H54 (cell line): ENCODE data around the gene RPS8.

ENCODE experiments used
- DNase-seq: peaks from one replicate; pipeline ENCODE4 v3.0.0; 2011; ENCODE audit warnings: low spot score, mixed read lengths; ENCODE audit not compliant: insufficient read length
- FAIRE-seq: peaks from 3 replicates; lab custom pipeline; 2011; peaks lifted over from hg19 to GRCh38; lab: Jason Lieb, UNC
- POLR2A ChIP-seq: IDR thresholded peaks from 2 replicates; pipeline ENCODE4 v1.6.1; 2011; ENCODE audit warnings: low read depth, mild to moderate bottlenecking, low read length

Gene RPS8

DNA sequence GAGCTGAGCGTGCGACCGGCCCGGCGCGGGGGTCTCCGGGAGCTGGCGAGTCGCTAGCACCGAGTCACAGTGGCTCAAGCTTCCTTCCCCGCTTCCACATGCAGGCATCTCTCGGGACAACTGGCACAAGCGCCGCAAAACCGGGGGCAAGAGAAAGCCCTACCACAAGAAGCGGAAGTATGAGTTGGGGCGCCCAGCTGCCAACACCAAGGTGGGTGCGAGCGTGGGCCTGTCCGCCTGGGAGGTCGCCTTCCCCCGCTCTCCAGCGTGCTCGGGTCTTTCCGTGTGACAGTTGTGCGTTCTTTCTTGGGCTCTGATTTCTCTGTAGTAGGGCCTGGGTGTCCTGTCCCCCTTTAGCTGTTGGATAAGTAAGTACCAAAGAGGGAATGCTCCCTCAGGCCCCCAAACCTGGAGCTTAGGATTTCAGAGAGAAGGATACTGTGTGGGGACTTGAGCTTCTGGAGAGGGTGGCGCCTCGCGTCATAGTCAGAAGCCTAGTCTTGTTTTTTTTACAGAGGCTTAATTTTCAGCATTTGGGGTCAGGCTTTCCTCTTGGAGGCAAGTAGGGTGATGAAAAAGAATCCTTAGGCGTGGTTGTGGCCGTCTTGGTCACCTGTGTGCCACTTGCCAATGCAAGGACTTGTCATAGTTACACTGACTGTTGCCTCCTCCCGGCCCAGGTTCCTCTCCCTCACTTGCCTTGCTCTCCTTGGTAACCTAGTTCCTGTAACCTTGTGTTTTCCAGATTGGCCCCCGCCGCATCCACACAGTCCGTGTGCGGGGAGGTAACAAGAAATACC lies 790 bp downstream of the RPS8 start:
- TF ChIP-seq POLR2A, result no peak
- FAIRE-seq (no peak), DNase-seq (no peak)

DNA sequence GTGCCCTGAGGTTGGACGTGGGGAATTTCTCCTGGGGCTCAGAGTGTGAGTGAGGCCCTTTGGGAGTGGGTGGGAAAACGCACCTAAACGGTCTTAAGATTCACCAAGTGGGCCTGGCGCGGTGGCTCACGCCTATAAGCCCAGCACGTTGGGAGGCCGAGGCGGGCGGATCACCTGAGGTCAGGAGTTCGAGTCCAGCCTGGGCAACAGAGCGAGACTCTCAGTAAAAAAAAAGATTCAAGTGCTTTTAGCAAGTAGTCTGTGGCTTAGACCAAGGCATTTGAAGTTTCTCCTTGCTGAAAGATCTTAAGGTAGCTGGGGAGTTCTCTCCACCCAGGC lies 1.4 kb downstream of the RPS8 start:
- no peak for TF ChIP-seq POLR2A
- DNase-seq (no peak), FAIRE-seq (no peak)

DNA sequence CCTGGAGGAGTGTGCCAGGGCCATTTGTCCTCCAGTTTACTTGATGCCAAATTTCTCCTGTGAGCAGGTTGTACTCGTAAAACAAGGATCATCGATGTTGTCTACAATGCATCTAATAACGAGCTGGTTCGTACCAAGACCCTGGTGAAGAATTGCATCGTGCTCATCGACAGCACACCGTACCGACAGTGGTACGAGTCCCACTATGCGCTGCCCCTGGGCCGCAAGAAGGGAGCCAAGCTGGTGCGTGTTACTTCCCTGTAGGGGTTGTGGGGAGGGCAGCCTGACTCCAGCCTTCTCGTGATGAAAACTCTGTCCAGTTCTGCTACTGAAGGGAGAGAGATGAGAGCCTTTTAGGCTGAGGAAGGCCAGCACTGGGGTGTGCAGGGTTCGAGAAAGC lies 2.2 kb downstream of the RPS8 start:
- TF ChIP-seq POLR2A, result no peak
- DNase-seq, result no peak
- no peak for FAIRE-seq

DNA sequence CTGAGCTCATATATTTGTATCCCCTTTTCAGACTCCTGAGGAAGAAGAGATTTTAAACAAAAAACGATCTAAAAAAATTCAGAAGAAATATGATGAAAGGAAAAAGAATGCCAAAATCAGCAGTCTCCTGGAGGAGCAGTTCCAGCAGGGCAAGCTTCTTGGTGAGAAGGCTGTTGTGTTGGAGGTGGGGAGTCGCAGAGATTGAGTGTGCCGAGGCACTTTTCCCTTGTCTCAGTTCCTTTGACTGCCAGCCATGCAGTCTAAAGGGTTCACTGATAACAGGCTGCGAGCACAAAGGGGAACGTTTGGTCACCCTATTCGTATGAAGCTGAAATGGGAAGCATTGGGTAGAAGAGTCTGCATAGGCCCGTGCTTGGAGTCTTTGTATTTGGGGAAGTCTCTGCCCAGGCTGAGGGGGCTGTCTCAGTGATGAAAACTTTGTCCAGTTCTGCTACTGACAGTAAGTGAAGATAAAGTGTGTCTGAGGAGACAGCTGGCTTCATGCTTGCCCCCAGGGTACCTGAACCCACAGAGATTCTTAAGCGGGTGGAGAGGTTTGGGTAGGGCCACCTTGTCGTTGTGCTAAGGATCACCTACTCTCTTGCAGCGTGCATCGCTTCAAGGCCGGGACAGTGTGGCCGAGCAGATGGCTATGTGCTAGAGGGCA lies 2.8 kb downstream of the RPS8 start:
- no peak for FAIRE-seq
- DNase-seq, result no peak

DNA sequence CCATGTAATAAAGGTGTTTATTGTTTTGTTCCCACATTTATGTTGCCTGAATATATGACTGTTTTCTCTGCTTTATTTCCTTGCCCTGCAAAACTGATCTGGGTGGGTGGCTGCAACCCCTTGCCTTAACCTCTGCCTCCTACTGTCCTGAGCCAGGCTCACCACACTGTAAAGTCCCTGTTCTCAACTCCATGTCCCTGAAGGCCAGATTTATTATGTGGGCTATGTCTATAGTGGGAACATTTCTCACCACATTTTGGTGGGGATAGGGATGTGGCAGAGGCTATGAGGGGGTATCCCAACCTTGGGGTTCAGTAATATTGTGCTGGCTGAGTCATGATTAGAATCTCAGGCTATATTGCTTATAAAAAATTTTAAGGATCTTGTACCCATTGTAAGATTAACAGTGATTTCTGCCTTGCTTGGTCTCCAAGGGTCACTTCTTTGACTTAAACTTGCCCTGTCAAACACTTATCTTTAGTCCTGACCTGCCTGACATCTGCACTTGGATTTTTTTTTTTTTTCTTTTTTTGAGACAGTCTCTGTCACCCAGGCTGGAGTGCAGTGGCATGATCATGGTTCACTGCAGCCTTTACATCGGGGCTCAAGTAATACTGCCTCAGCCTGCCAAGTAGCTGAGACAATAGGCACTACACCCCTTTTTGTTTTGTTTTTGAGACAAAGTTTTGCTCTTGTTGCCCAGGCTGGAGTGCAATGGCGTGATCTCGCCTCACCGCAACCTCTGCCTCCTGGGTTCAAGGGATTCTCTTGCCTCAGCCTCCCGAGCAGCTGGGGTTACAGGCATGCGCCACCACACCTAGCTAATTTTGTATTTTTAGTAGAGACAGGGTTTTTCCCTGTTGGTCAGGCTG lies 3.6 kb downstream of the RPS8 start:
- FAIRE-seq, result no peak
- no peak for DNase-seq
- no peak for TF ChIP-seq POLR2A

More for the DNA sequence above, 2.8 kb downstream of the RPS8 start:
- no peak for TF ChIP-seq POLR2A

DNA sequence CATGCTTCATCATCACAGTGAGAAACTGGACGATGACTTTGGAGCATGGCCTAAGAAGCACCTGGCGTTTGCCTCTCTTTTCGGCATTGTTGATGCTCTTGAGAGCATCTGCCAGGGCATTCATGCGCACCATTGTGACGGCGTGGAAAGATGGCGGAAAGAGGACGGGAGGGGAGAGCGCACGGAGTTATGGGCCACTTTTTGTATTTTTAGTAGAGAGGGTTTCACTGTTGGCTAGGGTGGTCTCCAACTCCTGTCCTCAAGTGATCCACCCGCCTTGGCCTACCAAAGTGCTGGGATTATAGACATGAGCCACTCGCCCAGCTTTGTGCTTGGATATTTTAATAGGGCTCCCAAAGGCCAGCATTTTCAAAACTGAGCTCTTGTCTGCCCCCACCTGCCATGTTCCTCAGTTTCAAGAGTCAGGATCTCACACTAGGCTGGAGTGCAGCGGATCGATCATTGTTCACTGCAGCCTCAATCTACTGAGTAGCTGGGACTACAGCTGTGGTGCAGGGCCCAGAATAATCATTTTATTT lies 5.3 kb downstream of the RPS8 start:
- TF ChIP-seq POLR2A, result no peak
- DNase-seq, result no peak
- no peak for FAIRE-seq

DNA sequence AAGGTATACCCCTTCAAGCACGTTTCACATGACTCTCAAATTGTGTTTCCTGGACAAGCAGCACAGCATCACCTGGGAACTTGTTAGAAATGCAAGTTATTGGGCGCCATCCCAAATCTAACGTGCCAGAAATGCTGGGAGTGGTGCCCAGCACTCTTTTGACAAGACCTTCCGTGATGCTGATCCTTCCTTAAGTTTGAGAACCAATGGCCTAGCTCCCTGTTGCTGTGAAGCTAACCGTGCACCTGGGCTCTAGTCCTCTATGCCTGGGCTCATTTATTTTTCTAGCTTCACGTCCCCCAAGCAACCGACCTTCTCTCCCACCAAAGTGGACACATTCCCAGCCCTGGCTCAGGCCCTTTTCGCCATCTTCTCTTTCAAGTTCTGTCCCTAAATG lies 8.4 kb downstream of the RPS8 start:
- FAIRE-seq, result no peak
- TF ChIP-seq POLR2A, result no peak
- no peak for DNase-seq

DNA sequence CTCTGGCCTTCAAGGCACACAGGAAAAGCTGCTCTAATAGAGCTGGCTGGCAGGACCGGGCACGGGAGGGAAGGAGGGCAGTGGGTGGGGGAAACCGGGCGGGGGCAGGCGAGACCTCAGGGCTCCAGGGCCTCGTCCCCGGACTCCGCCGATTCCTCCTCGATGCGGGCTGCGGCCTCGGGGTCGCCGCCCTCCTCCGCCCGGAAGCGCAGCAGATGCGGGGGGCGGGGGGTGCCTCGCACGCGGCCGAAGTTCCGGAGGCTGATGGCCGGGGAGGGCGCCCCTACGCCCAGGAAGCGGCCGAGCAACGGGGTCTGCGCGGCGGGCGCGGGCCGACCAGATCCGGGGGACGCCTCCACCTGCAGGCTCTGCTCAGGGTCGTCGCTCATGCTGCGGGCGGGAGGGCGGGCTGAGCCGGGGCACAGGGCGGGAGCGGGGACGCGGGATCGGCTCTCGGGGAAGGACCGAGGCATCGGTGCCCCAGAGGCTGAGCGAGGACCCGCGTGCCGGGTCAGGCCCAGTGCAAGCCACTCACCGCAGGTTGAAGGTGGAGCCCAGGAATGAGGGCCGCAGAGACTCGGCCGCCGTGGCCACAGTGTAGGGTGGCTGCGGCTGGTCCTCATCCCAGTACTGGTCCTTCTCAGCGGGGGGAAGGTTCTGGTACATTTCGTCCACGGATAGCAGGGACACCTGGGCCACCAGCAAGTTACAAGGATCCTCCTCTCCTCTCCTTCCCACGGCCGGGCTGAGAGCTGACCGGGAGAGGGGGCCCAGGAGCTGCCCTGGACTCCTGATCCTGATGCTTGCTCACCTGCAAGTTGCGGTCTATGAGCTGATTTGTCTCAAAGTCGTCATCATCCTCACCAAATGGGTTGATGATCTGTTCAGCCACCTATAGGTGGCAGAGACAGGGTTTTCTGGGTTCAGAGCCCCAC lies 9.0 kb downstream of the RPS8 start:
- no peak for FAIRE-seq
- no peak for DNase-seq
- no peak for TF ChIP-seq POLR2A

DNA sequence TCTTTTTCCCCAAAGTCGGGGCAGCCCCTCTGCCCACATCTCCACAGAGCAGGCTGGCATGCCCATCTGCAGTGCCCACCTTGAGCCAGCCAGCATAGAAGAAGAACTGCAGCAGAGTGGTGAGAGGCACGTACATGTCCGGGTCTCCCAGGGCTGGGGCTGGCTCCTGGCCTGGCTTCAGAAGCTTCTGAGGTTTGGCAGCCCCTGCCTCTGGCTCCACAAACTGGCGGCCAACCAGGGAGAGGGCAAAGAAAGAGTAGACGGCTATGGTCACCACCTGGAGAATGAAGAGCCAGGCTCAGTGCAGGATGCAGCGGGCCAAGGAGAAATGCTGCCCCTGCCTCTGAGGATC lies 9.7 kb downstream of the RPS8 start:
- DNase-seq, result no peak
- no peak for FAIRE-seq
- TF ChIP-seq POLR2A, result no peak

DNA sequence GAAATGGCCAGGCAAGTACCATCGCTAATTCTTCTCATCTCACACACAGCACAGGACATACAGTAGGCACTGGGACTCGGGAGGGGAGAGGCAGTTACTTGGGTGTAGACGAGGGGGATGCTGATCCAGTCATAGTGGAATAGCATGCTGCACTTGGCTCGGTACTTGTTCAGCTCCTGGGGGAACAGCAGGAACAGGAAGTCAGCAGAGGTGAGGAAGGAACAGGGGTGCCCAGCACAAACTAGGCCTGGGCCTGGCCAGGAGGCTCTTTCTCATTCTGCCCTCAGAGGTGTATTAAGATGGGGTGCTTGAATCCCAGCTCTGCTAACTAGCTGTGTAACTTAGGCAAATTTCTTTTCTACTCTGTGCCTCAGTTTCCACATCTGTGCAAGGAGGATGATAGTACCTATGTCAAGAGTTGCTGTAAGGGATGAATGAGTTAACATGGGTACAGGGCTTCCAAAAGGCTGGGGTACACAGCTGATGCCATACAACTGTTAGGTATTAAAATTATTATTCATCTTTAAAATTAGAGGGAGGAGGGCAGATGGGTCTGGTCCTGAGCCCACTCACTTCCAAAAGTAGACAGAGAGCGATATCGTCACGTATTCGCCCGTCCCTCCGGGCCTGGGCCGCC lies 10.3 kb downstream of the RPS8 start:
- no peak for TF ChIP-seq POLR2A

DNA sequence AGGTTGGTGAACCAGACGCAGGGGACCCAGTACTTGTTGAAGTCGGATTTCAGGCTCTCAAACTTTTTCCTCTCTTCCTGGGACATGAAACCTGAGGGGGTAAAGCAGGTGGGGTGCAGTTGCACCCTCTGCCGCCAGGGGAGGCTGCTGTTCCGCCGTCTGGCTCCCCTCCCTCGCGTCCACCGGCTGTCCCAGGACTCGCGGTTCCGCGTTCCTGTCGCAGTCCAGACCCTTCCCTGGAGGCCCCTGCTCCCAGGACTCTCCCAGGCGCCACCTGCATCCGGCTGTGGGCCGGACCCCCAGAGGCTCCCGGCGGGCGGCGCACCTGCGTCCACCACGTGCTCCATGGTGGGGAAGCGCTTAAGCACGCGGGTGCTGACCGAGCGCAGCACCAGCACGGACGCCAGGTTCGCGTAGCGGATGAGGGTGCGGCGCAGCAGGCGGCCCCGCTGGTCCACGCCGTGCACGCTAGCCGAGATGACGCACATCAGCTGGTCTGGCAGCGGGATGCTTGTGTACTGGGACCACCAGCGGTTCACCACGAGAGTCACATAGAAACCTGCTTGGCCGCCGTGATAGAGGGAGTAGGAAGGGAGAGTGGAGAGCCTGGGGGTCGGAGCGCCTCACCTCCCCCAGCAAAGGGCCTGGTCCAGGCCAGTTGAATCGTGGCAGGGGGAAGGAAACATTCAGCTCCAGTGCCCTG lies 10.9 kb downstream of the RPS8 start:
- DNase-seq (peak; percentile 60), FAIRE-seq (no peak)
- TF ChIP-seq POLR2A, result no peak

More for the DNA sequence above, 10.3 kb downstream of the RPS8 start:
- DNase-seq, result no peak
- no peak for FAIRE-seq

DNA sequence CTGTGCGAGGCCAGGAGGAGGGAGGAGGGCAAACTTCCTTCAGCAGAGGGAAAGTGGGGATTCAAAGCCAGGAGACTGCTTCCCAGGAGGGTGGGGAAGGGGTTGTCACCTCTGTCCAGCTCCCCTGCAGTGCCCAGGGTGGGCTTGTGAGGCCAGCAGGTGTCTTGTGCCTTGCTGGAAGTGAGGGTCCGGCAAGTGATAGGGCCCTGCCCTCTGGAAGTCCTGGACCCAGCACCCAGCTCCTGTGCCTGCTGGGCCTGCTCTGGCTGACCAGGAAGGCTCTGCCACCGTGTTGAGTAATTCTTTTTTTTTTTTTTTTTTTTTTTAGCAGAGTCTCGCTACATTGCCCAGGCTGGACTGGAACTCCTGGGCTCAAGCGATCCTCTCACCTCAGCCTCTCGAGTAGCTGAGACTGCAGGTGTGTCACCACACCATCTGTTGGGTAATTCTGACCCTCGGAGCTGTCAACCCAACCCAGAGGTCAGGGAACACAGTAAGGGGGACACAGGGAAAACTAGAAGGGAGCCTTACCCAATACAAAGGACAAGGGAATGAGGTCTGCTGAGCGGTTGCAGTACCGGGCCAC lies 11.6 kb downstream of the RPS8 start:
- FAIRE-seq (no peak), DNase-seq (no peak)
- no peak for TF ChIP-seq POLR2A
